H1 (cell line): ENCODE results near the gene TJP2. TPM values are rescaled to one million over a fixed set of nuclear protein-coding genes. Genes with fewer than 3 reads are reported as not detected.
A peak's percentile ranks its signal among the peaks of the same experiment; 100 is the strongest.

Experiments used
- CTCF ChIA-PET: fragments of 300-600 bp; sonication (Branson Sonifier 250); formaldehyde crosslinking; loops from one replicate; lab custom pipeline; 2021; ENCODE audit not compliant: partially characterized antibody; lab: Charles Lee
- POLR2A ChIA-PET: fragments of 300-600 bp; sonication (Branson Sonifier 250); formaldehyde crosslinking; loops from one replicate; lab custom pipeline; 2021; ENCODE audit warnings: inconsistent platforms; ENCODE audit not compliant: partially characterized antibody; lab: Charles Lee
- DNase-seq, 2 experiments: peaks; one replicate each; pipeline versions ENCODE4 v3.0.0 to v3.0.0-alpha.2; 2010 to 2022; ENCODE audit warnings: low spot score in 2 of 2, low read depth in 1 of 2, mixed read lengths in 1 of 2
- FAIRE-seq: peaks from 2 replicates; lab custom pipeline; 2011; peaks lifted over from hg19 to GRCh38; lab: Jason Lieb, UNC
- H2AFZ ChIP-seq: 2 replicates; pipeline ENCODE4 v1.8.1; 2012; ENCODE audit warnings: low read length, inconsistent platforms
- H2AK5ac ChIP-seq: 2 replicates; pipeline ENCODE4 v1.6.1; 2013; ENCODE audit warnings: low read depth, low read length
- H2BK120ac ChIP-seq: replicated peaks from 2 replicates; pipeline ENCODE3; 2013; ENCODE audit warnings: low read depth, low read length, inconsistent platforms
- H2BK12ac ChIP-seq: 2 replicates; pipeline ENCODE4 v1.6.1; 2013; ENCODE audit warnings: low read depth, low read length
- H2BK15ac ChIP-seq: 2 replicates; pipeline ENCODE4 v1.6.1; 2013; ENCODE audit warnings: low read length
- H2BK20ac ChIP-seq: 2 replicates; pipeline ENCODE4 v1.6.1; 2013; ENCODE audit warnings: low read length
- H2BK5ac ChIP-seq: 2 replicates; pipeline ENCODE4 v1.6.1; 2013; ENCODE audit warnings: low read depth, low read length
- H3K14ac ChIP-seq: 2 replicates; pipeline ENCODE4 v1.6.1; 2013; ENCODE audit warnings: inconsistent platforms; ENCODE audit not compliant: insufficient read length
- H3K18ac ChIP-seq: 2 replicates; pipeline ENCODE4 v1.6.1; 2013; ENCODE audit warnings: low read length; ENCODE audit errors: extremely low read depth
- H3K23ac ChIP-seq: 2 replicates; pipeline ENCODE4 v1.6.1; 2013; ENCODE audit warnings: inconsistent platforms; ENCODE audit not compliant: insufficient read length
- H3K23me2 ChIP-seq: 2 replicates; pipeline ENCODE4 v1.6.1; 2013; ENCODE audit warnings: low read depth, low read length
- H3K27ac ChIP-seq: 2 replicates; pipeline ENCODE4 v1.6.1; 2011; ENCODE audit warnings: low read depth, low read length, inconsistent platforms
- H3K27me3 ChIP-seq, 4 experiments: replicated peaks in 1 of 4; 1 replicate in 1 of 4; 2 replicates in 3 of 4; pipeline versions ENCODE4 v1.6.1 to v1.8.1; 2011 to 2013; ENCODE audit warnings: low read length in 3 of 4, mild to moderate bottlenecking in 3 of 4, inconsistent platforms in 2 of 4, mixed read lengths in 2 of 4, moderate library complexity in 1 of 4; ENCODE audit not compliant: control insufficient read depth in 3 of 4, insufficient read depth in 3 of 4; ENCODE audit errors: extremely low read depth in 1 of 4
- H3K36me3 ChIP-seq, 4 experiments: 2 replicates each; pipeline versions ENCODE4 v1.6.1 to v1.8.1; 2011 to 2013; ENCODE audit warnings: mild to moderate bottlenecking in 4 of 4, low read length in 3 of 4, moderate library complexity in 2 of 4, control low read depth in 1 of 4, inconsistent platforms in 1 of 4; ENCODE audit not compliant: insufficient read depth in 4 of 4, control insufficient read depth in 2 of 4
- H3K4ac ChIP-seq: replicated peaks from 2 replicates; pipeline ENCODE3; 2013; ENCODE audit warnings: low read length, low read depth, mixed read lengths, inconsistent platforms; ENCODE audit not compliant: insufficient read length
- H3K4me1 ChIP-seq, 4 experiments: replicated peaks in 1 of 4; 1 replicate in 1 of 4; 2 replicates in 3 of 4; pipeline versions ENCODE4 v1.6.1 to v1.8.1; 2011 to 2013; ENCODE audit warnings: low read length in 3 of 4, inconsistent platforms in 2 of 4, mixed read lengths in 1 of 4; ENCODE audit not compliant: insufficient read depth in 4 of 4, control insufficient read depth in 3 of 4
- H3K4me2 ChIP-seq, 2 experiments: 2 replicates each; pipeline versions ENCODE4 v1.6.1 to v1.8.1; 2011 to 2013; ENCODE audit warnings: low read depth in 2 of 2, low read length in 2 of 2, control low read depth in 1 of 2, inconsistent platforms in 1 of 2, mild to moderate bottlenecking in 1 of 2; ENCODE audit not compliant: insufficient read depth in 1 of 2
- H3K4me3 ChIP-seq, 4 experiments: fragments of 200-600, 300-600 bp in 1 of 4; sonication (generic), shearing (Covaris generic), sonication (Bioruptor Twin) in 1 of 4; 2 replicates each; pipeline versions ENCODE4 v1.5.1 to v1.8.1; 2011 to 2016; ENCODE audit warnings: low read length in 4 of 4, low read depth in 3 of 4, control low read depth in 2 of 4, inconsistent platforms in 2 of 4, mild to moderate bottlenecking in 2 of 4, mixed read lengths in 1 of 4, moderate library complexity in 1 of 4; ENCODE audit not compliant: insufficient read depth in 2 of 4; ENCODE audit errors: extremely low read depth in 1 of 4
- H3K56ac ChIP-seq: replicated peaks from 2 replicates; pipeline ENCODE3; 2013; ENCODE audit warnings: low read depth, mild to moderate bottlenecking, mixed read lengths, low read length, inconsistent platforms; ENCODE audit not compliant: insufficient read length
- H3K79me1 ChIP-seq: 2 replicates; pipeline ENCODE4 v1.6.1; 2013; ENCODE audit warnings: low read depth, low read length, control low read depth
- H3K79me2 ChIP-seq, 2 experiments: 2 replicates each; pipeline versions ENCODE4 v1.6.1 to v1.8.1; 2012 to 2013; ENCODE audit warnings: low read length in 2 of 2, mild to moderate bottlenecking in 2 of 2, inconsistent platforms in 1 of 2; ENCODE audit not compliant: insufficient read depth in 2 of 2, control insufficient read depth in 1 of 2
- H3K9ac ChIP-seq, 4 experiments: replicated peaks in 1 of 4; 1 replicate in 1 of 4; 2 replicates in 3 of 4; pipeline versions ENCODE4 v1.6.1 to v1.8.1; 2011 to 2013; ENCODE audit warnings: low read depth in 3 of 4, low read length in 3 of 4, control low read depth in 2 of 4, mild to moderate bottlenecking in 2 of 4, moderate library complexity in 2 of 4, inconsistent platforms in 1 of 4; ENCODE audit errors: extremely low read depth in 1 of 4
- H3K9me3 ChIP-seq, 2 experiments: 2 replicates each; pipeline versions ENCODE4 v1.6.1 to v1.8.1; 2012 to 2013; ENCODE audit warnings: mild to moderate bottlenecking in 2 of 2, moderate library complexity in 2 of 2, control low read depth in 1 of 2, inconsistent platforms in 1 of 2, low read depth in 1 of 2, low read length in 1 of 2, mixed read lengths in 1 of 2; ENCODE audit not compliant: insufficient read depth in 2 of 2
- H4K20me1 ChIP-seq, 2 experiments: replicated peaks in 1 of 2; 2 replicates each; pipeline versions ENCODE3 to v1.8.1; 2011 to 2013; ENCODE audit warnings: inconsistent platforms in 2 of 2, low read length in 2 of 2, mild to moderate bottlenecking in 1 of 2; ENCODE audit not compliant: insufficient read depth in 2 of 2, control insufficient read depth in 1 of 2
- H4K5ac ChIP-seq: 2 replicates; pipeline ENCODE4 v1.6.1; 2013; ENCODE audit warnings: low read length, low read depth, mixed read lengths, inconsistent platforms; ENCODE audit not compliant: insufficient read length
- H4K8ac ChIP-seq: 2 replicates; pipeline ENCODE4 v1.8.0; 2013; ENCODE audit warnings: mild to moderate bottlenecking, moderate library complexity, low read length, inconsistent platforms; ENCODE audit not compliant: insufficient read depth; ENCODE audit errors: extremely low read depth
- H4K91ac ChIP-seq: replicated peaks from 2 replicates; pipeline ENCODE3; 2013; ENCODE audit warnings: low read length, mixed read lengths, inconsistent platforms; ENCODE audit not compliant: insufficient read length
- EP300 ChIP-seq, 2 experiments: IDR thresholded peaks; 1 replicate in 1 of 2; 2 replicates in 1 of 2; pipeline ENCODE4 v1.6.1; 2011 to 2012; ENCODE audit warnings: low read depth in 2 of 2, low read length in 2 of 2, mild to moderate bottlenecking in 2 of 2, borderline replicate concordance in 1 of 2, inconsistent platforms in 1 of 2, moderate library complexity in 1 of 2
- GTF2F1 ChIP-seq: IDR thresholded peaks from 2 replicates; pipeline ENCODE4 v1.6.1; 2012; ENCODE audit warnings: low read depth, low read length, improper control_type of control experiment, borderline replicate concordance
- RAD21 ChIP-seq, 2 experiments: IDR thresholded peaks in 1 of 2; conservative IDR thresholded peaks in 1 of 2; 2 replicates each; pipeline ENCODE4 v1.6.1; 2011; ENCODE audit warnings: low read depth in 2 of 2, low read length in 2 of 2, improper control_type of control experiment in 1 of 2, inconsistent platforms in 1 of 2, mild to moderate bottlenecking in 1 of 2, moderate library complexity in 1 of 2
- RXRA ChIP-seq: IDR thresholded peaks from 2 replicates; pipeline ENCODE4 v1.6.1; 2011; ENCODE audit warnings: low read depth, mild to moderate bottlenecking, low read length, moderate library complexity; ENCODE audit not compliant: insufficient read depth
- SIN3A ChIP-seq, 2 experiments: IDR thresholded peaks in 1 of 2; conservative IDR thresholded peaks in 1 of 2; 2 replicates each; pipeline ENCODE4 v1.6.1; 2011 to 2012; ENCODE audit warnings: low read length in 2 of 2, improper control_type of control experiment in 1 of 2, low read depth in 1 of 2, mild to moderate bottlenecking in 1 of 2
- TAF1 ChIP-seq: IDR thresholded peaks from 2 replicates; pipeline ENCODE4 v1.6.1; 2011; ENCODE audit warnings: mild to moderate bottlenecking, low read depth, low read length
- TEAD4 ChIP-seq: IDR thresholded peaks from 2 replicates; pipeline ENCODE4 v1.6.1; 2012; ENCODE audit warnings: low read depth, low read length, inconsistent platforms, mixed read lengths
- WGBS, 2 experiments: shearing (Covaris generic) in 1 of 2; methylation state at CpG; one replicate each; pipeline versions ENCODE4 v1.1.6 to v1.1.7; 2013 to 2015; ENCODE audit warnings: low lambda C conversion rate in 2 of 2, mixed read lengths in 2 of 2, inconsistent platforms in 1 of 2, low coverage in 1 of 2, missing lambda C conversion rate in 1 of 2; ENCODE audit not compliant: insufficient replicate concordance in 2 of 2, insufficient coverage in 1 of 2, insufficient read length in 1 of 2; ENCODE audit errors: extremely low coverage in 1 of 2, missing lambda C conversion rate in 1 of 2; 5-methylcytosine and 5-hydroxymethylcytosine counted together
- polyA plus RNA-seq, 7 experiments: library from polyadenylated mRNA; depleted of rRNA in 3 of 7; stranded (reverse) in 5 of 7; unstranded in 2 of 7; fragments of >200 nt in 5 of 7; fragments of 200-250 nt in 2 of 7; gene quantifications; 1 replicate in 5 of 7; 2 replicates in 1 of 7; 4 replicates in 1 of 7; pipeline versions ENCODE4 v1.2.1 to v1.2.3, GENCODE V29; 2011 to 2013; ENCODE audit warnings: missing spikeins in 2 of 7, mixed read lengths in 2 of 7
- total RNA-seq: library from RNA; stranded (reverse); fragmentation: NEBNext Ultra II Directional; extraction: Animal tissue kit (Norgen Biotek cat#: 25700); gene quantifications from 2 replicates; pipeline ENCODE4 v1.2.1, GENCODE V29; 2021
- TF ChIP-seq, protein P1 (sequence below), 3 experiments: IDR thresholded peaks; 1 replicate in 2 of 3; 2 replicates in 1 of 3; pipeline versions ENCODE4 v1.5.1 to v1.6.1; 2011; ENCODE audit warnings: low read length in 3 of 3, mild to moderate bottlenecking in 3 of 3, inconsistent platforms in 2 of 3, low read depth in 1 of 3, moderate library complexity in 1 of 3; ENCODE audit not compliant: insufficient read depth in 1 of 3; ENCODE audit errors: control extremely low read depth in 1 of 3

TJP2 gene
- total and polyA plus RNA-seq, 2 of the 8 experiments (the other 6 are each of a cell fraction or from before 2014, with no cell fraction given) = 54.9 to 137 TPM

DNA sequence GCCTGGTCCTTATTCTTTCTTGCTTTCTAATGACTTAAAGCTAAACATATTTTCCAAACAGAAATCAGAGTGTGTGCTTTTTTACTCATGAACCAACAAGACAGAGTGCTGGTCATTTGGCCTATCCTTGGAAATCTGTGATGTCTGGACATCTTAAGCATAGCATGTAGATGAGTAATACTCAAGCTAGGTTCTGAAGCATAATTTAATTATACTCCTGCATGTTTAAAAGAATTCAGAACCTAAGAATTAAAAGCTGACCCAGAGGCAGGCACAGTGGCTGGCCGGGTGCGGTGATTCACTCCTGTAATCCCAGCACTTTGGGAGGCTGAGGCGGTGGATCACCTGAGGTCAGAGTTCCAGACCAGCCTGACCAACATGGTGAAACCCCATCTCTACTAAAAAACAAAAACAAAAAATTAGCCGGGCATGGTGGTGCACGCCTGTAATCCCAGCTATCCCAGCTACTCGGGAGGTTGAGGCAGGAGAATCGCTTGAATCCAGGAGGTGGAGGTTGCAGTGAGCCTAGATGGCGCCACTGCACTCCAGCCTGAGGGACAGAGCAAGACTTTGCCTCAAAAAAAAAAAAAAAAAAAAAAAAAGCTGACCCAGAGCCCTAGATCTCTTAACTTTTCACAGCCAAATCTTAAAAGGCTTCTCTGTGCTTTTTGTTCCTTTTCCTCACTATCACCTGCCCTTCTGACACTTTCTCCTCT is 16.2 kb upstream of the TJP2 start:
- H3K23ac ChIP-seq = no peak overlapping the region
- no peak overlapping the region for H4K5ac ChIP-seq
- peaks cover 0 to 4% of the 10 kb centered on the region in 2 experiments for H4K20me1 ChIP-seq
- H3K36me3 ChIP-seq = no peaks in the 10 kb centered on the region; a peak in 1 of 8 replicates
- H3K27ac ChIP-seq = no peak overlapping the region
- H3K14ac ChIP-seq = no peak overlapping the region
- no peak overlapping the region for H2BK120ac ChIP-seq
- no peak overlapping the region for H2BK5ac ChIP-seq
- no peak overlapping the region for H3K4me2 ChIP-seq
- H3K56ac ChIP-seq = no peak overlapping the region
- no peak overlapping the region for H3K9ac ChIP-seq
- no peak overlapping the region for H4K91ac ChIP-seq
- H3K79me1 ChIP-seq = peaks cover 3% of the 10 kb centered on the region
- H2BK15ac ChIP-seq = no peak overlapping the region
- FAIRE-seq (no peak), DNase-seq (no peak)
- H3K4me3 ChIP-seq = no peak overlapping the region
- no peaks in the 10 kb centered on the region for H3K27me3 ChIP-seq
- no peak overlapping the region for H3K4ac ChIP-seq
- no peaks in the 10 kb centered on the region for H3K9me3 ChIP-seq
- ChIA-PET CTCF (interaction anchor here (0.6 to 4.9 kb wide), 38 partner anchors 8 to 207 kb away, joined by 3 to 34 read pairs (median 4); no protein-coding TSS in a partner anchor), POLR2A (interaction anchor here (0.9 to 2.0 kb wide), 3 partner anchors 13 to 39 kb away, joined by 3 to 7 read pairs (median 4); no protein-coding TSS in a partner anchor)
- H3K23me2 ChIP-seq = no peaks in the 10 kb centered on the region
- WGBS, 2 experiments = 96% methylated on average over 7 of the region's 8 CpGs; no CpG with 5 or more reads in 1 of the 2 experiments
- no peak overlapping the region for H2AK5ac ChIP-seq
- no peak overlapping the region for H3K18ac ChIP-seq
- no peak overlapping the region for H2AFZ ChIP-seq
- no peak overlapping the region for H4K8ac ChIP-seq
- H3K4me1 ChIP-seq = peaks cover 0 to 8% (median 0%) of the 10 kb centered on the region in 4 experiments; a peak in 2 of 7 replicates
- peaks cover 0 to 39% of the 10 kb centered on the region in 2 experiments; a peak in 2 of 4 replicates for H3K79me2 ChIP-seq
- H2BK12ac ChIP-seq = no peak overlapping the region
- no peak overlapping the region for H2BK20ac ChIP-seq
- TF ChIP-seq GTF2F1 (no peak), TAF1 (no peak), TEAD4 (no peak), RAD21 (IDR thresholded peaks at IDR 0.05 in 1 of 2, conservative IDR thresholded peaks at IDR 0.05 in 1 of 2; ENCODE audit: low read depth in 2 of 2, low read length in 2 of 2) (peak; percentile 17 to 42; a peak in 3 of 4 replicates), RXRA (no peak), SIN3A (conservative IDR thresholded peaks at IDR 0.05 in 1 of 2, IDR thresholded peaks at IDR 0.05 in 1 of 2; ENCODE audit: low read depth in 1 of 2, low read length in 2 of 2) (no peak), EP300 (IDR thresholded peaks at IDR 0.05; ENCODE audit: borderline replicate concordance in 1 of 2, low read depth in 2 of 2, low read length in 2 of 2) (no peak)
- TF ChIP-seq, protein P1, sequence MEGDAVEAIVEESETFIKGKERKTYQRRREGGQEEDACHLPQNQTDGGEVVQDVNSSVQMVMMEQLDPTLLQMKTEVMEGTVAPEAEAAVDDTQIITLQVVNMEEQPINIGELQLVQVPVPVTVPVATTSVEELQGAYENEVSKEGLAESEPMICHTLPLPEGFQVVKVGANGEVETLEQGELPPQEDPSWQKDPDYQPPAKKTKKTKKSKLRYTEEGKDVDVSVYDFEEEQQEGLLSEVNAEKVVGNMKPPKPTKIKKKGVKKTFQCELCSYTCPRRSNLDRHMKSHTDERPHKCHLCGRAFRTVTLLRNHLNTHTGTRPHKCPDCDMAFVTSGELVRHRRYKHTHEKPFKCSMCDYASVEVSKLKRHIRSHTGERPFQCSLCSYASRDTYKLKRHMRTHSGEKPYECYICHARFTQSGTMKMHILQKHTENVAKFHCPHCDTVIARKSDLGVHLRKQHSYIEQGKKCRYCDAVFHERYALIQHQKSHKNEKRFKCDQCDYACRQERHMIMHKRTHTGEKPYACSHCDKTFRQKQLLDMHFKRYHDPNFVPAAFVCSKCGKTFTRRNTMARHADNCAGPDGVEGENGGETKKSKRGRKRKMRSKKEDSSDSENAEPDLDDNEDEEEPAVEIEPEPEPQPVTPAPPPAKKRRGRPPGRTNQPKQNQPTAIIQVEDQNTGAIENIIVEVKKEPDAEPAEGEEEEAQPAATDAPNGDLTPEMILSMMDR (IDR thresholded peaks at IDR 0.05; ENCODE audit: control extremely low read depth in 1 of 3, insufficient read depth in 1 of 3, low read depth in 1 of 3, low read length in 3 of 3) = peak; percentile 20 to 37 (median 21)
